GM23248 (cell line): ENCODE data around the gene LRRN4CL.

ENCODE experiments used
- EZH2 ChIP-seq: fragments of 200-600 bp; sonication (generic); IDR thresholded peaks from 2 replicates; pipeline ENCODE4 v1.6.1; 2018; ENCODE audit warnings: antibody characterized with exemption, mild to moderate bottlenecking; ENCODE audit not compliant: insufficient read depth, poor library complexity, severe bottlenecking
- EZH2phosphoT487 ChIP-seq: fragments of 200-600 bp; sonication (generic); IDR thresholded peaks from 2 replicates; pipeline ENCODE4 v1.6.1; 2018; ENCODE audit warnings: antibody characterized with exemption, moderate library complexity, mild to moderate bottlenecking, low read depth; ENCODE audit not compliant: insufficient read depth

GRCh38 chr11:62644220-62644619, 45.1 kb downstream of the LRRN4CL start:
- TF ChIP-seq EZH2 (no peak), EZH2phosphoT487 (no peak)
